ENCODE results near the gene NR5A1.

NR5A1 gene

GRCh38 chr9:124441291-124441690 is 65.9 kb downstream of the NR5A1 start:
- Histone ChIP-seq H3K9me3 (ENCODE audit: control insufficient read depth, insufficient read depth, low read depth, low read length) (no peaks in the 10 kb centered on the region), H3K4me3 (ENCODE audit: low read depth, low read length) (no peak overlapping the region), H3K27ac (ENCODE audit: extremely low read depth, low read depth, low read length) (no peak overlapping the region), H3K4me1 (ENCODE audit: control insufficient read depth, insufficient read depth, low read length) (no peaks in the 10 kb centered on the region), H3K36me3 (ENCODE audit: control insufficient read depth in 2 of 2, insufficient read depth in 1 of 2, low read length in 2 of 2) (no peaks in the 10 kb centered on the region)
- CTCF ChIA-PET, result interaction anchor here (0.6 to 1.5 kb wide), 3 partner anchors 21 to 932 kb away, joined by 3 read pairs; no protein-coding TSS in a partner anchor
- POLR2A ChIA-PET, result interaction anchor here (0.7 kb wide), 1 partner anchor 34 kb away, joined by 6 read pairs; no protein-coding TSS in a partner anchor
- TF ChIP-seq ZNF629 (tag by site-specific recombination; IDR thresholded peaks at IDR 0.05) (no peak), ZNF335 (tag by site-specific recombination; conservative IDR thresholded peaks at IDR 0.05) (no peak), PATZ1 (tag by site-specific recombination; IDR thresholded peaks at IDR 0.05) (no peak), ZNF561 (tag by site-specific recombination; IDR thresholded peaks at IDR 0.05; ENCODE audit: borderline replicate concordance) (no peak), KLF7 (tag by site-specific recombination; IDR thresholded peaks at IDR 0.05; ENCODE audit: borderline replicate concordance) (no peak), ZNF473 (tag by site-specific recombination; IDR thresholded peaks at IDR 0.05) (no peak), ZNF26 (tag by site-specific recombination; IDR thresholded peaks at IDR 0.05) (no peak), ZNF404 (tag by site-specific recombination; IDR thresholded peaks at IDR 0.05) (no peak), ZNF121 (tag by site-specific recombination; IDR thresholded peaks at IDR 0.05) (no peak), ZNF548 (tag by site-specific recombination; IDR thresholded peaks at IDR 0.05) (no peak), ATF2 (tag by site-specific recombination; IDR thresholded peaks at IDR 0.05; ENCODE audit: low read depth) (no peak), ZNF654 (tag by site-specific recombination; IDR thresholded peaks at IDR 0.05; ENCODE audit: low read depth) (no peak), ZNF202 (tag by site-specific recombination; IDR thresholded peaks at IDR 0.05; ENCODE audit: borderline replicate concordance) (no peak), ZNF521 (tag by site-specific recombination; IDR thresholded peaks at IDR 0.05) (no peak), ZNF692 (tag by site-specific recombination; IDR thresholded peaks at IDR 0.05) (no peak), ZNF302 (tag by site-specific recombination; IDR thresholded peaks at IDR 0.05; ENCODE audit: low read depth) (no peak), ZBTB20 (tag by site-specific recombination; IDR thresholded peaks at IDR 0.05) (no peak), ZNF214 (tag by site-specific recombination; IDR thresholded peaks at IDR 0.05; ENCODE audit: borderline replicate concordance) (no peak), GLI2 (tag by site-specific recombination; IDR thresholded peaks at IDR 0.05; ENCODE audit: borderline replicate concordance, low read depth) (no peak)

- POLR2A ChIA-PET, result no interaction called here
- Histone ChIP-seq H3K36me3 (ENCODE audit: control insufficient read depth in 2 of 2, insufficient read depth in 1 of 2, low read length in 2 of 2) (no peaks in the 10 kb centered on the region), H3K4me3 (ENCODE audit: low read depth, low read length) (no peak overlapping the region), H3K9me3 (ENCODE audit: control insufficient read depth, insufficient read depth, low read depth, low read length) (no peaks in the 10 kb centered on the region), H3K27ac (ENCODE audit: extremely low read depth, low read depth, low read length) (no peak overlapping the region), H3K4me1 (ENCODE audit: control insufficient read depth, insufficient read depth, low read length) (no peaks in the 10 kb centered on the region)
- CTCF ChIA-PET, result interaction anchor here (0.6 to 1.5 kb wide), 3 partner anchors 21 to 191 kb away, joined by 3 to 4 read pairs (median 3); no protein-coding TSS in a partner anchor
- TF ChIP-seq ZEB2 (tag by site-specific recombination; IDR thresholded peaks at IDR 0.05) (no peak), ZNF433 (tag by site-specific recombination; IDR thresholded peaks at IDR 0.05; ENCODE audit: low read depth) (no peak), ZNF274 (IDR thresholded peaks at IDR 0.05; ENCODE audit: low read length) (no peak), ZNF274 (tag by site-specific recombination; IDR thresholded peaks at IDR 0.05; ENCODE audit: borderline replicate concordance) (no peak), SALL2 (tag by site-specific recombination; IDR thresholded peaks at IDR 0.05; ENCODE audit: borderline replicate concordance) (no peak), ELK4 (IDR thresholded peaks at IDR 0.05; ENCODE audit: borderline replicate concordance, low read depth, low read length) (no peak), ZBTB49 (tag by site-specific recombination; IDR thresholded peaks at IDR 0.05; ENCODE audit: low read depth) (no peak), OSR2 (tag by site-specific recombination; IDR thresholded peaks at IDR 0.05) (no peak)
Measured at GRCh38 chr9:124440786-124441185, 66.4 kb downstream of the NR5A1 start.
